A549 (cell line): ENCODE results near the gene NUDT16L1. TPM values are rescaled to one million over a fixed set of nuclear protein-coding genes. Genes with fewer than 3 reads are reported as not detected.

Experiments
- ATAC-seq, 2 experiments: fragments of 200-7000 bp in 1 of 2; fragments of >200 bp in 1 of 2; cut with Nextera tagmentation in 1 of 2; cut with Tn5 transposase in 1 of 2; 3 replicates each; pipeline versions ENCODE4 v1.8.0 to v1.9.1; 2018 to 2020; ENCODE audit warnings: mild to moderate bottlenecking in 1 of 2, moderate library complexity in 1 of 2
- CTCF ChIA-PET: fragments of 300-600 bp; sonication (Branson Sonifier 250); formaldehyde crosslinking; extraction: SDS; loops from one replicate; lab custom pipeline; 2021; ENCODE audit warnings: antibody characterized with exemption, inconsistent platforms; lab: Yijun Ruan, JAX
- POLR2A ChIA-PET: fragments of 350-600 bp; formaldehyde crosslinking; extraction: SDS; loops from one replicate; lab custom pipeline; 2021; ENCODE audit warnings: antibody characterized with exemption, inconsistent platforms; lab: Yijun Ruan, JAX
- DNase-seq, 2 experiments: peaks; one replicate each; pipeline versions ENCODE4 v3.0.0 to v3.0.0-alpha.2; 2011 to 2016; ENCODE audit warnings: low read depth in 1 of 2, low spot score in 1 of 2
- FAIRE-seq: peaks from 2 replicates; lab custom pipeline; 2011; peaks lifted over from hg19 to GRCh38; lab: Jason Lieb, UNC
- H3K27ac ChIP-seq, 2 experiments: fragments of >200 bp; sonication (Bioruptor Twin); formaldehyde crosslinking; 3 replicates each; pipeline ENCODE4 v1.5.1; 2016 to 2017
- H3K4me1 ChIP-seq: fragments of >200 bp; sonication (Bioruptor Twin); formaldehyde crosslinking; 3 replicates; pipeline ENCODE4 v1.6.1; 2016
- H3K4me2 ChIP-seq: fragments of >200 bp; sonication (Bioruptor Twin); formaldehyde crosslinking; 3 replicates; pipeline ENCODE4 v1.6.1; 2016
- H3K4me3 ChIP-seq: fragments of >200 bp; sonication (Bioruptor Twin); formaldehyde crosslinking; 3 replicates; pipeline ENCODE4 v1.5.1; 2016
- H3K9me3 ChIP-seq: fragments of >200 bp; sonication (Bioruptor Twin); formaldehyde crosslinking; 3 replicates; pipeline ENCODE4 v1.6.1; 2016
- CHD4 ChIP-seq: fragments of 200-600 bp; sonication (generic); IDR thresholded peaks from 2 replicates; pipeline ENCODE4 v1.6.1; 2016; ENCODE audit warnings: antibody characterized with exemption, mild to moderate bottlenecking, borderline replicate concordance
- ELK1 ChIP-seq: fragments of 150-350 bp; IDR thresholded peaks from 2 replicates; pipeline ENCODE4 v1.6.1; 2014; ENCODE audit warnings: low read depth, mild to moderate bottlenecking, low read length
- EP300 ChIP-seq, 2 experiments: fragments of >200 bp; sonication (Bioruptor Twin); formaldehyde crosslinking; IDR thresholded peaks; 2 replicates in 1 of 2; 3 replicates in 1 of 2; pipeline ENCODE4 v1.6.1; 2016 to 2017
- GATA3 ChIP-seq: IDR thresholded peaks from 2 replicates; pipeline ENCODE4 v1.6.1; 2012; ENCODE audit warnings: borderline replicate concordance
- HDAC2 ChIP-seq: fragments of 200-600 bp; sonication (generic); IDR thresholded peaks from 2 replicates; pipeline ENCODE4 v1.6.1; 2016
- HEYL ChIP-seq: fragments of 250-450 bp; sonication (Bioruptor Pico); IDR thresholded peaks from 2 replicates; pipeline ENCODE4 v1.8.0; 2021; ENCODE audit warnings: mild to moderate bottlenecking, moderate library complexity
- HMGXB4 ChIP-seq: fragments of 250-450 bp; sonication (Bioruptor Pico); IDR thresholded peaks from 2 replicates; pipeline ENCODE4 v1.5.0; 2021; ENCODE audit warnings: mild to moderate bottlenecking, moderate library complexity, borderline replicate concordance
- HOXB13 ChIP-seq: fragments of 250-450 bp; sonication (Bioruptor Pico); IDR thresholded peaks from 2 replicates; pipeline ENCODE4 v1.5.0; 2020; ENCODE audit warnings: low read depth, mild to moderate bottlenecking, moderate library complexity
- HOXB5 ChIP-seq: fragments of 250-450 bp; sonication (Bioruptor Pico); IDR thresholded peaks from 2 replicates; pipeline ENCODE4 v1.5.0; 2020; ENCODE audit warnings: mild to moderate bottlenecking, moderate library complexity
- KDM1A ChIP-seq: fragments of 200-600 bp; sonication (generic); IDR thresholded peaks from 2 replicates; pipeline ENCODE4 v1.6.1; 2016; ENCODE audit warnings: low read depth, mild to moderate bottlenecking
- MAX ChIP-seq: IDR thresholded peaks from 2 replicates; pipeline ENCODE4 v1.6.1; 2012
- PHF8 ChIP-seq: fragments of 200-600 bp; sonication (generic); IDR thresholded peaks from 2 replicates; pipeline ENCODE4 v1.6.1; 2016; ENCODE audit warnings: low read depth, mild to moderate bottlenecking, antibody characterized with exemption, moderate library complexity, borderline replicate concordance
- RCOR1 ChIP-seq: fragments of 150-350 bp; IDR thresholded peaks from 2 replicates; pipeline ENCODE4 v1.6.1; 2014; ENCODE audit warnings: antibody characterized with exemption, low read length, low read depth
- TFCP2L1 ChIP-seq: fragments of 250-450 bp; sonication (Bioruptor Pico); IDR thresholded peaks from 2 replicates; pipeline ENCODE4 v1.5.0; 2021; ENCODE audit warnings: mild to moderate bottlenecking
- TP53 ChIP-seq: fragments of 250-450 bp; sonication (Bioruptor Pico); IDR thresholded peaks from 2 replicates; pipeline ENCODE4 v1.5.0; 2021; ENCODE audit warnings: mild to moderate bottlenecking, moderate library complexity
- WGBS: methylation state at CpG from one replicate; pipeline ENCODE4 v1.1.6; 2017; ENCODE audit errors: missing lambda C conversion rate; 5-methylcytosine and 5-hydroxymethylcytosine counted together
- polyA plus RNA-seq, 4 experiments: library from polyadenylated mRNA; depleted of rRNA in 3 of 4; stranded (reverse); fragments of >200 nt; fragmentation: RNase III in 1 of 4; extraction: RNeasy Plus Mini Kit Qiagen cat#74134 plus additional on column Dnase treatment in 1 of 4; gene quantifications; 2 replicates in 3 of 4; 3 replicates in 1 of 4; pipeline ENCODE4 v1.2.3, GENCODE V29; 2011 to 2017

NUDT16L1 gene
- polyA plus RNA-seq, 2 of the 4 experiments (the other 2 are of a cell fraction), result 15.5 to 22.9 TPM

GRCh38 chr16:4675864-4676786 lies 17.2 kb upstream of the NUDT16L1 start:
- TF ChIP-seq HEYL (CRISPR knock-in tag), result no peak
- TF ChIP-seq, all 56 proteins: peak for 0
- DNase-seq (no peak), ATAC-seq (peak; percentile 16 to 18; a peak in 3 of 6 replicates), FAIRE-seq (no peak)
- Histone ChIP-seq H3K9me3 (no peaks in the 10 kb centered on the region), H3K4me1 (no peaks in the 10 kb centered on the region), H3K4me3 (no peak overlapping the region), H3K4me2 (no peak overlapping the region), H3K27ac (no peak overlapping the region)
- ChIA-PET CTCF (interaction anchor here (0.6 to 1.6 kb wide), 3 partner anchors 25 to 48 kb away, joined by 3 read pairs; no protein-coding TSS in a partner anchor), POLR2A (no interaction called here)
- WGBS, result 92% methylated on average over 16 of the region's 23 CpGs

- FAIRE-seq (no peak), DNase-seq (no peak), ATAC-seq (no peak)
- Histone ChIP-seq H3K4me2 (no peak overlapping the region), H3K9me3 (no peaks in the 10 kb centered on the region), H3K4me1 (no peaks in the 10 kb centered on the region), H3K4me3 (no peak overlapping the region), H3K27ac (no peak overlapping the region)
- no peak for TF ChIP-seq EP300 (IDR thresholded peaks at IDR 0.05)
- no peak for TF ChIP-seq PHF8
- no peak for TF ChIP-seq CHD4
- no peak for TF ChIP-seq RCOR1
- no peak for TF ChIP-seq GATA3
- WGBS, result 83% methylated on average over 10 of the region's 11 CpGs
- ChIA-PET POLR2A (no interaction called here), CTCF (interaction anchor here (0.6 to 1.6 kb wide), 4 partner anchors 27 to 48 kb away, joined by 3 read pairs; no protein-coding TSS in a partner anchor)
Measured at GRCh38 chr16:4676831-4677230, 16.5 kb upstream of the NUDT16L1 start.

GRCh38 chr16:4677390-4677789 lies 16.0 kb upstream of the NUDT16L1 start:
- ChIA-PET POLR2A (no interaction called here), CTCF (interaction anchor here (0.8 to 1.6 kb wide), 3 partner anchors 27 to 44 kb away, joined by 3 read pairs; no protein-coding TSS in a partner anchor)
- TF ChIP-seq TFCP2L1 (CRISPR knock-in tag), result no peak
- no peak for TF ChIP-seq KDM1A
- no peak for TF ChIP-seq ELK1
- no peak for TF ChIP-seq MAX
- no peak for TF ChIP-seq HDAC2
- TF ChIP-seq PHF8, result no peak
- TF ChIP-seq HMGXB4 (CRISPR knock-in tag), result no peak
- TF ChIP-seq HOXB5 (CRISPR knock-in tag), result no peak
- ATAC-seq (no peak), DNase-seq (no peak), FAIRE-seq (no peak)
- no peak overlapping the region for H3K4me3 ChIP-seq
- H3K4me1 ChIP-seq, result no peaks in the 10 kb centered on the region
- no peaks in the 10 kb centered on the region for H3K9me3 ChIP-seq
- H3K27ac ChIP-seq, result no peak overlapping the region
- no peak overlapping the region for H3K4me2 ChIP-seq
- WGBS, result 89% methylated on average over 14 of the region's 17 CpGs

- no peak for FAIRE-seq
- 93% methylated on average over 7 of the region's 9 CpGs for WGBS
- Histone ChIP-seq H3K27ac (no peak overlapping the region), H3K9me3 (no peaks in the 10 kb centered on the region), H3K4me3 (no peak overlapping the region)
- no peak for ATAC-seq
- TF ChIP-seq TP53 (CRISPR knock-in tag) (no peak), HOXB5 (CRISPR knock-in tag) (no peak), HOXB13 (no peak)
- TF ChIP-seq, all 56 proteins: peak for 0
- no peak overlapping the region for H3K4me2 ChIP-seq
- no peaks in the 10 kb centered on the region for H3K4me1 ChIP-seq
- POLR2A ChIA-PET, result no interaction called here
- CTCF ChIA-PET, result interaction anchor here (1.3 to 1.6 kb wide), 2 partner anchors 29 to 45 kb away, joined by 3 read pairs; no protein-coding TSS in a partner anchor
- DNase-seq, result no peak
Measured at GRCh38 chr16:4677994-4678393, 15.4 kb upstream of the NUDT16L1 start.
